Stomach (tissue), 9 donors: Measurements from ENCODE around the gene FAM168A. TPM values are rescaled to one million over a fixed set of nuclear protein-coding genes. Genes with fewer than 3 reads are reported as not detected.
A peak's percentile ranks its signal among the peaks of the same experiment; 100 is the strongest.

Source experiments
- DNase-seq, 2 donors: peaks; one replicate each; pipeline versions ENCODE4 v3.0.0 to v3.0.0-alpha.2; 2013 to 2019
- H3K27ac ChIP-seq, 5 donors: fragments of 200-600 bp in 4 of 5; sonication (generic) in 4 of 5; one replicate each; pipeline ENCODE4 v1.5.1; 2013 to 2019; ENCODE audit warnings: mild to moderate bottlenecking in 1 of 5, moderate library complexity in 1 of 5
- H3K27me3 ChIP-seq, 3 donors: fragments of 200-600 bp; sonication (generic); one replicate each; pipeline ENCODE4 v1.5.1; 2017 to 2019; ENCODE audit warnings: mixed run types in 1 of 3
- H3K36me3 ChIP-seq, 4 donors: fragments of 200-600 bp; sonication (generic); 1 replicate in 3 of 4; 2 replicates in 1 of 4; pipeline ENCODE4 v1.5.1; 2016 to 2019
- H3K4me1 ChIP-seq, 4 donors: fragments of 200-600 bp; sonication (generic); one replicate each; pipeline ENCODE4 v1.5.1; 2016 to 2019
- H3K4me3 ChIP-seq, 4 donors: fragments of 200-600 bp; sonication (generic) in 3 of 4; one replicate each; pipeline ENCODE4 v1.5.1; 2016 to 2019; ENCODE audit warnings: mild to moderate bottlenecking in 1 of 4
- H3K9me3 ChIP-seq, 4 donors: fragments of 200-600 bp; sonication (generic); one replicate each; pipeline ENCODE4 v1.5.1; 2016 to 2019
- CTCF ChIP-seq, 7 experiments: fragments of 450-650 bp in 4 of 7; fragments of 200-600 bp in 3 of 7; sonication (generic) in 3 of 7; IDR thresholded peaks; one replicate each; pipeline ENCODE4 v1.5.1; 2016 to 2019; ENCODE audit warnings: antibody characterized with exemption in 7 of 7, control low read depth in 2 of 7, mild to moderate bottlenecking in 1 of 7
- EP300 ChIP-seq: sonication (generic); formaldehyde crosslinking; IDR thresholded peaks from one replicate; pipeline ENCODE4 v1.6.1; 2017; ENCODE audit warnings: antibody characterized with exemption
- POLR2A ChIP-seq, 4 donors: fragments of 450-650 bp; IDR thresholded peaks; one replicate each; pipeline ENCODE4 v1.6.1; 2016; ENCODE audit warnings: antibody characterized with exemption in 4 of 4, control low read depth in 2 of 4, mild to moderate bottlenecking in 1 of 4, moderate library complexity in 1 of 4
- POLR2AphosphoS5 ChIP-seq, 3 donors: sonication (generic); formaldehyde crosslinking; IDR thresholded peaks; one replicate each; pipeline ENCODE4 v1.6.1; 2016; ENCODE audit warnings: antibody characterized with exemption in 3 of 3
- WGBS, 5 donors: extraction: QIAGEN DNeasy Blood & Tissue Kit in 3 of 5; methylation state at CpG; one replicate each; pipeline versions ENCODE4 v1.1.5 to v1.1.7; 2013 to 2018; 5-methylcytosine and 5-hydroxymethylcytosine counted together
- intact Hi-C: fragments of 100-400 bp; cut with DNase I; formaldehyde crosslinking; loops from one replicate; pipeline ENCODE4 v1.15.1; 2023; ENCODE audit warnings: low total_unique reads
- polyA plus RNA-seq, 3 donors: library from polyadenylated mRNA; stranded (reverse); fragments of 200-250 nt; gene quantifications; one replicate each; pipeline ENCODE4 v1.2.3, GENCODE V29; 2013
- total RNA-seq, 5 donors: library from RNA; depleted of rRNA; stranded (reverse); fragments of >200 nt; gene quantifications; one replicate each; pipeline versions ENCODE4 v1.1.0 to v1.2.3, GENCODE V29; 2014 to 2016
- donor health status: healthy with polysubstance abuse.
- donor health status: Bipolar disorder and iron deficiency.
- donor health status: healthy.

Gene FAM168A
- total and polyA plus RNA-seq, 8 donors, result 4.3 to 25.4 (median 6.3) TPM

GRCh38 chr11:73389134-73389525 lies 208.8 kb downstream of the FAM168A start:
- Histone ChIP-seq H3K27me3 (no peaks in the 10 kb centered on the region), H3K4me1 (peaks cover 0 to 62% (median 17%) of the 10 kb centered on the region in 4 donors), H3K27ac (peak overlapping the region in 1 of 5 donors; percentile 83), H3K36me3 (peaks cover 0 to 23% (median 0%) of the 10 kb centered on the region in 4 donors), H3K4me3 (no peak overlapping the region), H3K9me3 (no peaks in the 10 kb centered on the region)
- DNase-seq, result no peak
- intact Hi-C loops, result no loop called here
- WGBS, 5 donors, result 79 to 86% (median 84%) methylated on average over 3 to 6 of the region's 6 CpGs
- no peak for TF ChIP-seq POLR2AphosphoS5 (IDR thresholded peaks at IDR 0.05)

- Histone ChIP-seq H3K27me3 (no peaks in the 10 kb centered on the region), H3K9me3 (no peaks in the 10 kb centered on the region), H3K4me1 (peaks cover 5 to 69% (median 24%) of the 10 kb centered on the region in 4 donors), H3K27ac (peak overlapping the region in 2 of 5 donors; percentile 76 to 83), H3K4me3 (no peak overlapping the region), H3K36me3 (peaks cover 0 to 17% (median 0%) of the 10 kb centered on the region in 4 donors)
- DNase-seq, result peak in 1 of 2 donors; percentile 34
- intact Hi-C loops, result no loop called here
- TF ChIP-seq EP300, result no peak
- no peak for TF ChIP-seq CTCF (IDR thresholded peaks at IDR 0.05)
- no peak for TF ChIP-seq POLR2AphosphoS5 (IDR thresholded peaks at IDR 0.05)
- TF ChIP-seq POLR2A (IDR thresholded peaks at IDR 0.05), result no peak
- 75 to 87% (median 81%) methylated on average over 16 to 23 of the region's 23 CpGs for WGBS, 5 donors
Measured at GRCh38 chr11:73388265-73389133, 209.4 kb downstream of the FAM168A start.

- no peak for DNase-seq
- peak overlapping the region in 2 of 5 donors; percentile 76 to 83 for H3K27ac ChIP-seq
- H3K4me1 ChIP-seq, result peaks cover 7 to 69% (median 31%) of the 10 kb centered on the region in 4 donors
Measured at GRCh38 chr11:73387594-73388264, 210.2 kb downstream of the FAM168A start.

GRCh38 chr11:73386546-73386945 lies 211.4 kb downstream of the FAM168A start:
- TF ChIP-seq POLR2A (IDR thresholded peaks at IDR 0.05), result no peak
- TF ChIP-seq POLR2AphosphoS5 (IDR thresholded peaks at IDR 0.05), result no peak
- no peak for TF ChIP-seq CTCF (IDR thresholded peaks at IDR 0.05)
- TF ChIP-seq EP300, result no peak
- WGBS, 5 donors, result 88 to 94% (median 91%) methylated on average over 8 of the region's 8 CpGs
- Histone ChIP-seq H3K4me1 (peaks cover 7 to 77% (median 34%) of the 10 kb centered on the region in 4 donors), H3K27me3 (no peaks in the 10 kb centered on the region), H3K4me3 (no peak overlapping the region), H3K36me3 (peaks cover 0 to under 1% (median 0%) of the 10 kb centered on the region in 4 donors), H3K9me3 (no peaks in the 10 kb centered on the region), H3K27ac (peak overlapping the region in 3 of 5 donors; percentile 5 to 83 (median 76))
- no peak for DNase-seq
- intact Hi-C loops, result no loop called here

More at GRCh38 chr11:73387594-73388264, 210.2 kb downstream of the FAM168A start:
- H3K36me3 ChIP-seq, result peaks cover 0 to 12% (median 0%) of the 10 kb centered on the region in 4 donors
- intact Hi-C loops, result no loop called here
- WGBS, 5 donors, result 84 to 96% (median 89%) methylated on average over 8 to 21 of the region's 21 CpGs
- no peaks in the 10 kb centered on the region for H3K9me3 ChIP-seq
- TF ChIP-seq EP300 (no peak), CTCF (IDR thresholded peaks at IDR 0.05) (no peak), POLR2AphosphoS5 (IDR thresholded peaks at IDR 0.05) (no peak), POLR2A (IDR thresholded peaks at IDR 0.05) (no peak)
- H3K4me3 ChIP-seq, result no peak overlapping the region
- no peaks in the 10 kb centered on the region for H3K27me3 ChIP-seq
